ENCODE measurements around the gene SNAPIN.
"Not testable (repeated sequence)": the region's sequence is repeated elsewhere in the genome, so short reads cannot be mapped to it uniquely, and the experiment has no call there.

Gene SNAPIN

DNA sequence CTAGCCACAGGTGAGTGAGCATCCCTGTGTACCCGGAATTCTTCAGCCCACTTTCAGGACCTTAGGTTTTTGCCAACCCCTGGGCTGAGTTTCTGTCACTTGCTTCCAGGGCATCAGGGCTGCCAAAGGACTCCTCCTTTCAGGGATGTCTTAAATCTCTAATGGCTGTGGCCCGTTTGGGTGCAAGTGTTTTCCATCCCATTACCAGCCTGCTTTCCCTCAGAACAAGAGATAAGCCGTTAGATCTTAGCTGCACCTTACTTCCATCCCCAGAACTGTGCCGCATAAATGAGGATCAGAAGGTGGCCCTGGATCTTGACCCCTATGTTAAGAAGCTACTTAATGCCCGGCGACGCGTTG, 652 bp downstream of the SNAPIN start:
- TF ChIP-seq YY1 (IDR thresholded peaks at IDR 0.05; ENCODE audit: insufficient read depth, insufficient read length) = no peak
- no peak for TF ChIP-seq SUZ12 (IDR thresholded peaks at IDR 0.05; ENCODE audit: extremely low read depth, insufficient read depth, insufficient read length)
- TF ChIP-seq ZNF274 (IDR thresholded peaks at IDR 0.05; ENCODE audit: low read depth, low read length) = no peak
- no peak for DNase-seq (ENCODE audit: low read depth, low spot score)
- Histone ChIP-seq H3K4me3 (ENCODE audit: insufficient read length, low read depth) (peak overlapping the region; percentile 74), H3K4me1 (ENCODE audit: insufficient read depth, insufficient read length) (no peaks in the 10 kb centered on the region), H3K9me3 (ENCODE audit: insufficient read depth, low read length) (no peaks in the 10 kb centered on the region), H3K9ac (ENCODE audit: insufficient read length, low read depth) (peak overlapping the region; percentile 93), H3K36me3 (ENCODE audit: insufficient read depth, insufficient read length, low read length) (peaks cover 43% of the 10 kb centered on the region), H3K27me3 (ENCODE audit: insufficient read depth, insufficient read length) (no peaks in the 10 kb centered on the region)

DNA sequence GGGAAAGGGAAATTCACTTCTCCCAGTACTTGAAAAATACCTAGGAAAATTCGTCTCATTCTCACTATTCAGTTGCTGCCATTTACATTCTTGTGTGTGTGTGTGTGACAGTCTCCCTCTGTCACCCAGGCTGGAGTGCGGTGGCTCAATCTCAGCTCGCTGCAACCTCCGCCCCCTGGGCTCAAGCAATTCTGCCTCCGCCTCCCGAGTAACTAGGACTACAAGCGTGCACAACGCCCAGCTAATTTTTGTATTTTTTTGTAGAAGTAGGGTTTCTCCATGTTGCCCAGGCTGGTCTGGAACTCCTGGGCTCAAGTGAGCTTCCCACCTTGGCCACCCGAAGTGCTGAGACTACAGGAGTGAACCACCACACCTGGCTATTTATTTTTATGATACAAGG, 1.2 kb downstream of the SNAPIN start:
- Histone ChIP-seq H3K9ac (ENCODE audit: insufficient read length, low read depth) (peak overlapping the region; percentile 6), H3K4me1 (ENCODE audit: insufficient read depth, insufficient read length) (no peaks in the 10 kb centered on the region), H3K4me3 (ENCODE audit: insufficient read length, low read depth) (no peak overlapping the region), H3K36me3 (ENCODE audit: insufficient read depth, insufficient read length, low read length) (peaks cover 48% of the 10 kb centered on the region), H3K27me3 (ENCODE audit: insufficient read depth, insufficient read length) (no peaks in the 10 kb centered on the region), H3K9me3 (ENCODE audit: insufficient read depth, low read length) (no peaks in the 10 kb centered on the region)
- DNase-seq (ENCODE audit: low read depth, low spot score) = no peak
- TF ChIP-seq SUZ12 (IDR thresholded peaks at IDR 0.05; ENCODE audit: extremely low read depth, insufficient read depth, insufficient read length) = no peak
- no peak for TF ChIP-seq YY1 (IDR thresholded peaks at IDR 0.05; ENCODE audit: insufficient read depth, insufficient read length)
- no peak for TF ChIP-seq ZNF274 (IDR thresholded peaks at IDR 0.05; ENCODE audit: low read depth, low read length)

GRCh38 chr1:153661111-153661708, 2.7 kb downstream of the SNAPIN start:
- Histone ChIP-seq H3K36me3 (ENCODE audit: insufficient read depth, insufficient read length, low read length) (peaks cover 63% of the 10 kb centered on the region), H3K4me3 (ENCODE audit: insufficient read length, low read depth) (no peak overlapping the region), H3K27me3 (ENCODE audit: insufficient read depth, insufficient read length) (no peaks in the 10 kb centered on the region), H3K9ac (ENCODE audit: insufficient read length, low read depth) (no peak overlapping the region), H3K4me1 (ENCODE audit: insufficient read depth, insufficient read length) (no peaks in the 10 kb centered on the region), H3K9me3 (ENCODE audit: insufficient read depth, low read length) (no peaks in the 10 kb centered on the region)
- no peak for DNase-seq (ENCODE audit: low read depth, low spot score)
- TF ChIP-seq ZNF274 (IDR thresholded peaks at IDR 0.05; ENCODE audit: low read depth, low read length) (no peak), SUZ12 (IDR thresholded peaks at IDR 0.05; ENCODE audit: extremely low read depth, insufficient read depth, insufficient read length) (no peak), YY1 (IDR thresholded peaks at IDR 0.05; ENCODE audit: insufficient read depth, insufficient read length) (no peak)

DNA sequence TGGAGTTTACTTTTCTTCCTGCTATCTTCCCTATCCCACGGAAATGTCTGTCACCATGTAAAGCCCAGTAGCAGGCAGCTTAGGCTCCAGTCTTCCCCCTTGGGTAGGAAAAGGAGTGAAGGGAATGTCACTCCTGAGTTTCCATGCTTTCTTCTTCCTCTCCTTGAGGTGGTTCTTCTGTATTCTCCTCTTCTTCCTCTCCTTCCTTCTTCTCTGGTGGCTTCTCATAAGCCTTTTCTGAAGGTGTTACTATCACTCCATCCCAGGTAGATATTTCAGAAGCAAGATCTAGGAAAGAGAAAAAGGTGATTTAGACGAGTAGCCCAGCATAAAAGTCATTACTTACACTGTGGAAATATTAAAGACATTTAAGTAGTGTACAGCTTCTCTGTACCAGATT, 3.8 kb downstream of the SNAPIN start:
- no peak for TF ChIP-seq ZNF274 (IDR thresholded peaks at IDR 0.05; ENCODE audit: low read depth, low read length)
- no peak for TF ChIP-seq YY1 (IDR thresholded peaks at IDR 0.05; ENCODE audit: insufficient read depth, insufficient read length)
- TF ChIP-seq SUZ12 (IDR thresholded peaks at IDR 0.05; ENCODE audit: extremely low read depth, insufficient read depth, insufficient read length) = no peak

GRCh38 chr1:153663211-153663610, 4.7 kb downstream of the SNAPIN start:
- TF ChIP-seq YY1 (IDR thresholded peaks at IDR 0.05; ENCODE audit: insufficient read depth, insufficient read length) (no peak), SUZ12 (IDR thresholded peaks at IDR 0.05; ENCODE audit: extremely low read depth, insufficient read depth, insufficient read length) (no peak), ZNF274 (IDR thresholded peaks at IDR 0.05; ENCODE audit: low read depth, low read length) (no peak)
- no peaks in the 10 kb centered on the region for H3K4me1 ChIP-seq (ENCODE audit: insufficient read depth, insufficient read length)
- no peak overlapping the region for H3K4me3 ChIP-seq (ENCODE audit: insufficient read length, low read depth)
- H3K36me3 ChIP-seq (ENCODE audit: insufficient read depth, insufficient read length, low read length) = peaks cover 83% of the 10 kb centered on the region
- H3K27me3 ChIP-seq (ENCODE audit: insufficient read depth, insufficient read length) = no peaks in the 10 kb centered on the region
- no peak overlapping the region for H3K9ac ChIP-seq (ENCODE audit: insufficient read length, low read depth)
- no peaks in the 10 kb centered on the region for H3K9me3 ChIP-seq (ENCODE audit: insufficient read depth, low read length)
- no peak for DNase-seq (ENCODE audit: low read depth, low spot score)

More for the DNA sequence above, 3.8 kb downstream of the SNAPIN start:
- no peaks in the 10 kb centered on the region for H3K9me3 ChIP-seq (ENCODE audit: insufficient read depth, low read length)
- H3K4me1 ChIP-seq (ENCODE audit: insufficient read depth, insufficient read length) = no peaks in the 10 kb centered on the region
- H3K9ac ChIP-seq (ENCODE audit: insufficient read length, low read depth) = no peak overlapping the region
- peaks cover 74% of the 10 kb centered on the region for H3K36me3 ChIP-seq (ENCODE audit: insufficient read depth, insufficient read length, low read length)
- no peaks in the 10 kb centered on the region for H3K27me3 ChIP-seq (ENCODE audit: insufficient read depth, insufficient read length)
- no peak for DNase-seq (ENCODE audit: low read depth, low spot score)
- H3K4me3 ChIP-seq (ENCODE audit: insufficient read length, low read depth) = no peak overlapping the region

DNA sequence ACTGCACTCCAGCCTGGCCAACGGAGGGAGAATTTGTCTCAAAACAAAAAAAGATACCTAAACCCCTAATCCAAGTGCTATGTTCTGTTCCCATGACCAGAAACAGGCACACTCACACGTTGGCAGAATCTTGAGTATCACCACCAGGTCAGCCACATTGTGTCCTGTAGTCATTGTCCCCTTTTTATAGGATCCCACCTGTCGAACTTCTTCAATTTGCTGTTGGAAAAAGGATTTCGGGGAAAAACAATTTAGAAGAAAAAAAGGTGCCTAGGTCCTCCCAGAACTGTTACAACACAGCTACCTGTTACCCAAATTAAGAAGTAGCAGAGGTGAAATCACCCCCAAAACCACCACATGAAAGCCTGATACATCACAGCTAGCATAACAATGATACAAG, 8.9 kb downstream of the SNAPIN start:
- H3K36me3 ChIP-seq (ENCODE audit: insufficient read depth, insufficient read length, low read length) = peaks cover 78% of the 10 kb centered on the region
- no peak overlapping the region for H3K4me3 ChIP-seq (ENCODE audit: insufficient read length, low read depth)
- H3K27me3 ChIP-seq (ENCODE audit: insufficient read depth, insufficient read length) = no peaks in the 10 kb centered on the region
- H3K4me1 ChIP-seq (ENCODE audit: insufficient read depth, insufficient read length) = peaks cover 4% of the 10 kb centered on the region
- H3K9me3 ChIP-seq (ENCODE audit: insufficient read depth, low read length) = no peaks in the 10 kb centered on the region
- H3K9ac ChIP-seq (ENCODE audit: insufficient read length, low read depth) = no peak overlapping the region
- TF ChIP-seq YY1 (IDR thresholded peaks at IDR 0.05; ENCODE audit: insufficient read depth, insufficient read length) = no peak
- TF ChIP-seq ZNF274 (IDR thresholded peaks at IDR 0.05; ENCODE audit: low read depth, low read length) = no peak
- TF ChIP-seq SUZ12 (IDR thresholded peaks at IDR 0.05; ENCODE audit: extremely low read depth, insufficient read depth, insufficient read length) = no peak
- DNase-seq (ENCODE audit: low read depth, low spot score) = no peak

GRCh38 chr1:153668672-153669071, 10.2 kb downstream of the SNAPIN start:
- H3K9ac ChIP-seq (ENCODE audit: insufficient read length, low read depth); H3K27me3 ChIP-seq (ENCODE audit: insufficient read depth, insufficient read length); H3K4me3 ChIP-seq (ENCODE audit: insufficient read length, low read depth); H3K9me3 ChIP-seq (ENCODE audit: insufficient read depth, low read length); DNase-seq (ENCODE audit: low read depth, low spot score); H3K4me1 ChIP-seq (ENCODE audit: insufficient read depth, insufficient read length): not testable (repeated sequence)
- peaks cover 66% of the 10 kb centered on the region for H3K36me3 ChIP-seq (ENCODE audit: insufficient read depth, insufficient read length, low read length)
